Mesenchymal stem cell (in vitro differentiated cells and primary cell): ENCODE data around the gene HOXB13.

Experiments
- DNase-seq: peaks from one replicate; pipeline ENCODE4 v3.0.0-alpha.2; 2013
- H2AFZ ChIP-seq: one replicate; pipeline ENCODE4 v1.6.1; 2013; ENCODE audit warnings: low read depth, mild to moderate bottlenecking, control low read depth, inconsistent platforms, low read length, moderate library complexity
- H2AK5ac ChIP-seq: 2 replicates; pipeline ENCODE4 v1.6.1; 2013; ENCODE audit warnings: low read length, moderate library complexity, mild to moderate bottlenecking, inconsistent platforms; ENCODE audit not compliant: severe bottlenecking
- H2BK120ac ChIP-seq: one replicate; pipeline ENCODE4 v1.6.1; 2013; ENCODE audit warnings: low read depth, mild to moderate bottlenecking, inconsistent platforms, low read length, moderate library complexity
- H2BK12ac ChIP-seq, 2 experiments: one replicate each; pipeline ENCODE4 v1.6.1; 2013; ENCODE audit warnings: inconsistent platforms in 2 of 2, low read length in 2 of 2, mild to moderate bottlenecking in 2 of 2, moderate library complexity in 2 of 2, control low read depth in 1 of 2
- H2BK15ac ChIP-seq: one replicate; pipeline ENCODE4 v1.6.1; 2013; ENCODE audit warnings: mild to moderate bottlenecking, low read depth, inconsistent platforms; ENCODE audit not compliant: poor library complexity, severe bottlenecking
- H2BK5ac ChIP-seq: 2 replicates; pipeline ENCODE4 v1.6.1; 2013; ENCODE audit warnings: low read depth, mild to moderate bottlenecking, low read length, control low read depth, inconsistent platforms; ENCODE audit not compliant: poor library complexity, severe bottlenecking
- H3K14ac ChIP-seq, 2 experiments: one replicate each; pipeline ENCODE4 v1.6.1; 2013; ENCODE audit warnings: inconsistent platforms in 2 of 2, low read length in 2 of 2, control low read depth in 1 of 2, mild to moderate bottlenecking in 1 of 2, moderate library complexity in 1 of 2
- H3K18ac ChIP-seq, 2 experiments: one replicate each; pipeline ENCODE4 v1.6.1; 2013; ENCODE audit warnings: inconsistent platforms in 2 of 2, low read length in 2 of 2, control low read depth in 1 of 2, low read depth in 1 of 2, mild to moderate bottlenecking in 1 of 2
- H3K23ac ChIP-seq, 2 experiments: one replicate each; pipeline ENCODE4 v1.6.1; 2013; ENCODE audit warnings: inconsistent platforms in 2 of 2, low read length in 2 of 2, mild to moderate bottlenecking in 2 of 2, moderate library complexity in 2 of 2, control low read depth in 1 of 2
- H3K27ac ChIP-seq: 2 replicates; pipeline ENCODE4 v1.5.1; 2013; ENCODE audit warnings: mild to moderate bottlenecking, moderate library complexity, low read length, control low read depth, inconsistent platforms; ENCODE audit not compliant: poor library complexity, severe bottlenecking
- H3K27me3 ChIP-seq, 2 experiments: 2 replicates each; pipeline versions ENCODE4 v1.6.1 to v1.7.0; 2013; ENCODE audit warnings: low read length in 2 of 2, mild to moderate bottlenecking in 2 of 2, moderate library complexity in 2 of 2, control low read depth in 1 of 2, inconsistent platforms in 1 of 2; ENCODE audit not compliant: control insufficient read depth in 1 of 2, insufficient read depth in 1 of 2
- H3K36me3 ChIP-seq, 2 experiments: 2 replicates each; pipeline versions ENCODE4 v1.6.1 to v1.7.0; 2013; ENCODE audit warnings: low read length in 2 of 2, control low read depth in 1 of 2, inconsistent platforms in 1 of 2, low read depth in 1 of 2, mild to moderate bottlenecking in 1 of 2; ENCODE audit not compliant: insufficient read depth in 2 of 2, control insufficient read depth in 1 of 2
- H3K4ac ChIP-seq, 2 experiments: one replicate each; pipeline ENCODE4 v1.6.1; 2013; ENCODE audit warnings: inconsistent platforms in 2 of 2, low read length in 2 of 2, mild to moderate bottlenecking in 2 of 2, moderate library complexity in 2 of 2, control low read depth in 1 of 2, low read depth in 1 of 2
- H3K4me1 ChIP-seq: 2 replicates; pipeline ENCODE4 v1.6.1; 2013; ENCODE audit warnings: low read depth, low read length, control low read depth; ENCODE audit not compliant: control insufficient read depth, insufficient read depth
- H3K4me2 ChIP-seq: 2 replicates; pipeline ENCODE4 v1.6.1; 2013; ENCODE audit warnings: low read length, mild to moderate bottlenecking, inconsistent platforms; ENCODE audit not compliant: poor library complexity, severe bottlenecking
- H3K4me3 ChIP-seq, 2 experiments: 2 replicates each; pipeline versions ENCODE4 v1.5.1 to v1.7.0; 2013; ENCODE audit warnings: low read length in 2 of 2, mild to moderate bottlenecking in 2 of 2, control low read depth in 1 of 2, low read depth in 1 of 2; ENCODE audit not compliant: insufficient read depth in 1 of 2
- H3K79me1 ChIP-seq: replicated peaks from 2 replicates; pipeline ENCODE4 v1.6.1; 2013; ENCODE audit warnings: mild to moderate bottlenecking, control low read depth, low read length, inconsistent platforms; ENCODE audit not compliant: poor library complexity, severe bottlenecking
- H3K9ac ChIP-seq: 2 replicates; pipeline ENCODE4 v1.7.0; 2013; ENCODE audit warnings: mild to moderate bottlenecking, low read length, moderate library complexity
- H3K9me3 ChIP-seq: 2 replicates; pipeline ENCODE4 v1.7.0; 2013; ENCODE audit warnings: mild to moderate bottlenecking, low read length; ENCODE audit not compliant: control insufficient read depth
- H4K8ac ChIP-seq: one replicate; pipeline ENCODE4 v1.6.1; 2013; ENCODE audit warnings: inconsistent platforms, mild to moderate bottlenecking, low read length, moderate library complexity
- H4K91ac ChIP-seq: one replicate; pipeline ENCODE4 v1.6.1; 2013; ENCODE audit warnings: mild to moderate bottlenecking, low read length, inconsistent platforms
- WGBS: methylation state at CpG from one replicate; pipeline ENCODE4 v1.1.7; 2013; ENCODE audit warnings: mixed read lengths; 5-methylcytosine and 5-hydroxymethylcytosine counted together

Gene HOXB13

DNA sequence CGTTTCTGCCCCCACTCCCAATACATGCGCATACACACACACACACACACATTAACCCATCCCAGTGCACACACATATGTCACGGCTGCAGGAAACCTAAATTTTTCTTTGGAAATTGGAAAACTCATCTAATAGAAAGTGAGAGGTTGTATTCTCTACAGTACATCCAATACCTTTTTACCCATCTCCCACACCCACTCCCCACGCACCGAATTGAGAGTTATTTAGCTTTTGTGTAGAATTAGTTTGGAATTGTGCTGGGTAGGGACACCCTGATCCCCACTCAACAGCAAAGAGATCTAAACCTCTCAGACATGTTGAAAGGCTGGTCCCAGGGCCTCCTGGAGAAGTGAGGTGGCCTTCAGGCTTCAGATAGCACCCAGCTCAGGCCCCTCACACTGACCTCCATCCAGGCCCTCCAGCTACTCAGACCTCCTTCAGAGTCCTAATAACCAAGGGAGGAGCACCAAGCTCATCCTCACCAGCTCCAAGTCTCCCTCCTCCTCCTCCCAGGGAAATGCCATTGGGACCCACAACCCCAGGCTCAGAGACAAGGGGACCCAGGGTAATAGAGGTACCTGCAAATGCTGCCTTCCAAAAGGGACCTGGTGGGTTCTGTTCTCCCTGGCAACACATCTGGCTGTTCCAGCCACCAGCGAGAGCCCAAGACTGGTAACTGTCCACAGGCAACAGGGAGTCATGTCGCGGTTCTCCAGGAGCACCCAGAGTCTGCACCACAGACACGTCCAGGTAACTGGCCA is 955 bp downstream of the HOXB13 start:
- no peak overlapping the region for H3K4me2 ChIP-seq
- DNase-seq: no peak
- H4K8ac ChIP-seq: no peak overlapping the region
- no peak overlapping the region for H3K14ac ChIP-seq
- no peak overlapping the region for H3K4ac ChIP-seq
- no peak overlapping the region for H2AFZ ChIP-seq
- H2BK5ac ChIP-seq: no peak overlapping the region
- H4K91ac ChIP-seq: no peak overlapping the region
- H3K79me1 ChIP-seq: no peaks in the 10 kb centered on the region
- no peak overlapping the region for H3K9ac ChIP-seq
- no peak overlapping the region for H2BK12ac ChIP-seq
- H3K4me3 ChIP-seq: no peak overlapping the region
- H2BK15ac ChIP-seq: no peak overlapping the region
- no peak overlapping the region for H2BK120ac ChIP-seq
- peak overlapping the region in 1 of 2 experiments; percentile 32 for H3K18ac ChIP-seq
- no peak overlapping the region for H2AK5ac ChIP-seq
- H3K9me3 ChIP-seq: no peaks in the 10 kb centered on the region
- peaks cover 17% of the 10 kb centered on the region for H3K4me1 ChIP-seq
- peaks cover 0 to 3% of the 10 kb centered on the region in 2 experiments for H3K36me3 ChIP-seq
- peaks cover 97% of the 10 kb centered on the region in 2 experiments for H3K27me3 ChIP-seq
- no peak overlapping the region for H3K27ac ChIP-seq
- WGBS: 32% methylated on average over 6 of the region's 9 CpGs
- peak overlapping the region in 1 of 2 experiments; percentile 99 for H3K23ac ChIP-seq

DNA sequence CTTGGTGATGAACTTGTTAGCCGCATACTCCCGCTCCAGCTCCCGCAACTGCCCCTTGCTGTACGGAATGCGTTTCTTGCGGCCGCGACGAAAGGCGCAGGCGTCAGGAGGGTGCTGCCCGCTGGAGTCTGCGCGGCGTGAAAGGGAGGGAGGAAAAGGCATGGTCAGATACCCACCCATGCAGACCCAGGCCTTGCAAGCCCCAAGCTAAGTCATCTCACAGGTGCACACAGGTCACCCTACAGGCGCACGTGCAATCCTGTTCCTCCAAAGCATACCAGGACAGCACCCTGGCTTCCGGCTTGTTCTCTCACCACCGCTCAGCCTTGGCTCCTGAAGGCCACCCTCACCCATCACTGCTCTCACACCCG is 1.6 kb downstream of the HOXB13 start:
- Histone ChIP-seq H3K23ac (no peak overlapping the region), H2BK12ac (no peak overlapping the region), H3K18ac (no peak overlapping the region), H3K4me1 (peaks cover 17% of the 10 kb centered on the region), H3K36me3 (peaks cover 0 to 3% of the 10 kb centered on the region in 2 experiments), H2BK120ac (no peak overlapping the region), H3K4ac (no peak overlapping the region), H2AK5ac (no peak overlapping the region), H3K14ac (no peak overlapping the region), H2AFZ (no peak overlapping the region), H3K9me3 (no peaks in the 10 kb centered on the region), H3K27me3 (peaks cover 97% of the 10 kb centered on the region in 2 experiments), H3K4me2 (no peak overlapping the region), H3K79me1 (no peaks in the 10 kb centered on the region), H3K4me3 (no peak overlapping the region), H2BK5ac (no peak overlapping the region), H3K9ac (no peak overlapping the region), H4K8ac (no peak overlapping the region), H4K91ac (no peak overlapping the region), H3K27ac (no peak overlapping the region), H2BK15ac (no peak overlapping the region)
- DNase-seq: no peak
- WGBS: 52% methylated on average over 20 of the region's 20 CpGs

DNA sequence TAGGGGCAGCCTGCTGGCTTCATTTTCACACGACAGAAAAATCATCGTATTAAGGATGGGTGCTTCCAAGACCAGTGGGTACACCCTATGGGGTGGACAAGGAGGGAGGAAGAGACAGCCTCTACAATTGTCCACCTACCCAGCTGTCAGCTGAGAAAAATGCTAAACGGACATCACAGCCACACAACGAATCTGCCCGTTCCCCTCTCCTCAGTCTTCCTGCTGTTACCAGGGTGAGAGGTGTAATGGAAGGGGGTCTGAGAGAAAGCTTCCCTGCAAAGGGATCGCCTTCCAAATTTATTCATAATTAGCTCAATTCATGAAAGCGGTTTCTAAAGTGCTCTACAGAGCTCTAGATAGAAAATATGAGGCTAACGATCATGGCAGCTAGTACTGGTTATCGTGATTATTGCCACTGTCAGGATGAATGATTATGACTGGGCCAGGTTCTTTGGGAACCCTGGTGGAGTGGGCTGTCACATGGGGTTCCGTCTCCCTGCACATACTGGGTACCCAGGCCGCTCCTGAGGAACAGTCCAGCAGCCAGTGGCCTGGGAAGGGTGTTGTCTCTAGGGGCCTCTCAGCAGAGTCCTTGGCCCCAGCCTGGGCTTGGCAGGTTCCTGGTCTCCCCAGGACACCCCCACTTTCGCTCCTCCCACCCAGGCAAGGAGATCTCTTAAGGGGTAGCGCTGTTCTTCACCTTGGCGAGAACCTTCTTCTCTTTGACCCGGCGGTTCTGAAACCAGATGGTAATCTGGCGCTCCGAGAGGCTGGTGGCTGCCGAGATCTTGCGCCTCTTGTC is 2.2 kb downstream of the HOXB13 start:
- H3K27ac ChIP-seq: no peak overlapping the region
- peaks cover 17% of the 10 kb centered on the region for H3K4me1 ChIP-seq
- no peak overlapping the region for H2BK5ac ChIP-seq
- H3K4me2 ChIP-seq: no peak overlapping the region
- no peak overlapping the region for H3K9ac ChIP-seq
- H3K79me1 ChIP-seq: no peaks in the 10 kb centered on the region
- H3K36me3 ChIP-seq: peaks cover 0 to 3% of the 10 kb centered on the region in 2 experiments
- WGBS: 61% methylated on average over 17 of the region's 20 CpGs
- H2AFZ ChIP-seq: no peak overlapping the region
- H3K4me3 ChIP-seq: no peak overlapping the region
- no peak overlapping the region for H2BK120ac ChIP-seq
- H3K27me3 ChIP-seq: peaks cover 97% of the 10 kb centered on the region in 2 experiments
- H4K91ac ChIP-seq: no peak overlapping the region
- H2BK12ac ChIP-seq: no peak overlapping the region
- peak; percentile 13 for DNase-seq
- no peak overlapping the region for H3K14ac ChIP-seq
- H2AK5ac ChIP-seq: no peak overlapping the region
- no peaks in the 10 kb centered on the region for H3K9me3 ChIP-seq
- H3K18ac ChIP-seq: no peak overlapping the region
- H3K4ac ChIP-seq: no peak overlapping the region
- no peak overlapping the region for H2BK15ac ChIP-seq
- H3K23ac ChIP-seq: peak overlapping the region in 1 of 2 experiments; percentile 73
- H4K8ac ChIP-seq: no peak overlapping the region
